SK-N-SH treated with all-trans-retinoic acid at 6 μM for 48 hours (cell line): ENCODE data around the gene INPP5J.

Experiments
- CSRNP3 ChIP-seq: fragments of 250-450 bp; sonication (Bioruptor Pico); IDR thresholded peaks from 2 replicates; pipeline ENCODE4 v1.5.1; 2021; ENCODE audit warnings: mild to moderate bottlenecking, moderate library complexity
- ISL1 ChIP-seq: fragments of 250-450 bp; sonication (Bioruptor Pico); IDR thresholded peaks from 2 replicates; pipeline ENCODE4 v2.1.2; 2022; ENCODE audit warnings: mild to moderate bottlenecking, moderate library complexity
- ZC3H10 ChIP-seq: fragments of 250-450 bp; sonication (Bioruptor Pico); IDR thresholded peaks from 2 replicates; pipeline ENCODE4 v1.5.1; 2021; ENCODE audit warnings: mild to moderate bottlenecking, moderate library complexity
- ZFP3 ChIP-seq: fragments of 250-450 bp; sonication (Bioruptor Pico); IDR thresholded peaks from 2 replicates; pipeline ENCODE4 v1.5.0; 2020; ENCODE audit warnings: mild to moderate bottlenecking, moderate library complexity
- TF ChIP-seq, protein P1 (sequence below): fragments of 250-450 bp; sonication (Bioruptor Pico); IDR thresholded peaks from 2 replicates; pipeline ENCODE4 v1.5.1; 2020; ENCODE audit warnings: low read depth, mild to moderate bottlenecking, moderate library complexity

GRCh38 chr22:31142285-31142684 lies 19.5 kb downstream of the INPP5J start:
- TF ChIP-seq CSRNP3 (CRISPR knock-in tag) (no peak), ISL1 (CRISPR knock-in tag) (no peak), ZC3H10 (no peak), ZFP3 (CRISPR knock-in tag) (no peak)
- TF ChIP-seq, protein P1, sequence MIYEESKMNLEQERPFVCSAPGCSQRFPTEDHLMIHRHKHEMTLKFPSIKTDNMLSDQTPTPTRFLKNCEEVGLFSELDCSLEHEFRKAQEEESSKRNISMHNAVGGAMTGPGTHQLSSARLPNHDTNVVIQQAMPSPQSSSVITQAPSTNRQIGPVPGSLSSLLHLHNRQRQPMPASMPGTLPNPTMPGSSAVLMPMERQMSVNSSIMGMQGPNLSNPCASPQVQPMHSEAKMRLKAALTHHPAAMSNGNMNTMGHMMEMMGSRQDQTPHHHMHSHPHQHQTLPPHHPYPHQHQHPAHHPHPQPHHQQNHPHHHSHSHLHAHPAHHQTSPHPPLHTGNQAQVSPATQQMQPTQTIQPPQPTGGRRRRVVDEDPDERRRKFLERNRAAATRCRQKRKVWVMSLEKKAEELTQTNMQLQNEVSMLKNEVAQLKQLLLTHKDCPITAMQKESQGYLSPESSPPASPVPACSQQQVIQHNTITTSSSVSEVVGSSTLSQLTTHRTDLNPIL (CRISPR knock-in tag), result no peak
